Astrocyte (in vitro differentiated cells and primary cell): ENCODE results near the gene TEC. TPM values are rescaled to one million over a fixed set of nuclear protein-coding genes. Genes with fewer than 3 reads are reported as not detected.
A peak's percentile ranks its signal among the peaks of the same experiment; 100 is the strongest.

Experiments
- DNase-seq: peaks from one replicate; pipeline ENCODE4 v3.0.0-alpha.2; 2010; ENCODE audit warnings: low read depth
- FAIRE-seq: peaks from 2 replicates; lab custom pipeline; 2011; peaks lifted over from hg19 to GRCh38; lab: Jason Lieb, UNC
- H2AFZ ChIP-seq: 2 replicates; pipeline ENCODE4 v1.6.0; 2012; ENCODE audit warnings: low read depth, low read length, inconsistent platforms
- H3K27ac ChIP-seq: 2 replicates; pipeline ENCODE4 v1.5.1; 2011; ENCODE audit warnings: low read depth, low read length, inconsistent platforms
- H3K27me3 ChIP-seq: 2 replicates; pipeline ENCODE4 v1.6.0; 2011; ENCODE audit warnings: low read length, inconsistent platforms; ENCODE audit not compliant: insufficient read depth
- H3K36me3 ChIP-seq: 2 replicates; pipeline ENCODE4 v1.5.1; 2011; ENCODE audit warnings: low read length, inconsistent platforms; ENCODE audit not compliant: insufficient read depth
- H3K4me1 ChIP-seq: 2 replicates; pipeline ENCODE4 v1.5.1; 2011; ENCODE audit warnings: low read length, inconsistent platforms; ENCODE audit not compliant: insufficient read depth
- H3K4me2 ChIP-seq: 2 replicates; pipeline ENCODE4 v1.6.0; 2012; ENCODE audit warnings: low read length, inconsistent platforms
- H3K4me3 ChIP-seq: 2 replicates; pipeline ENCODE4 v1.5.1; 2011; ENCODE audit warnings: low read depth, mild to moderate bottlenecking, low read length, inconsistent platforms; ENCODE audit not compliant: insufficient read depth
- H3K79me2 ChIP-seq: 2 replicates; pipeline ENCODE4 v1.6.0; 2012; ENCODE audit warnings: mild to moderate bottlenecking, low read length, inconsistent platforms; ENCODE audit not compliant: insufficient read depth
- H3K9ac ChIP-seq: 2 replicates; pipeline ENCODE4 v1.6.0; 2012; ENCODE audit warnings: mild to moderate bottlenecking, low read length, inconsistent platforms
- H3K9me3 ChIP-seq: 2 replicates; pipeline ENCODE4 v1.5.1; 2012; ENCODE audit warnings: low read depth, mild to moderate bottlenecking, low read length, inconsistent platforms; ENCODE audit not compliant: insufficient read depth
- H4K20me1 ChIP-seq: 2 replicates; pipeline ENCODE4 v1.6.0; 2012; ENCODE audit warnings: low read length, inconsistent platforms; ENCODE audit not compliant: insufficient read depth
- H3K27ac Mint-ChIP-seq: one replicate; pipeline ENCODE4 v1.8.0; 2021; ENCODE audit warnings: mild to moderate bottlenecking, mixed read lengths; ENCODE audit not compliant: unreplicated experiment
- H3K27me3 Mint-ChIP-seq: one replicate; pipeline ENCODE4 v1.8.0; 2021; ENCODE audit warnings: low read depth, mixed read lengths; ENCODE audit not compliant: unreplicated experiment
- H3K36me3 Mint-ChIP-seq: one replicate; pipeline ENCODE4 v1.8.0; 2021; ENCODE audit warnings: low read depth, mixed read lengths; ENCODE audit not compliant: unreplicated experiment
- H3K4me1 Mint-ChIP-seq: one replicate; pipeline ENCODE4 v1.8.0; 2021; ENCODE audit warnings: low read depth, mixed read lengths; ENCODE audit not compliant: unreplicated experiment
- H3K4me3 Mint-ChIP-seq: one replicate; pipeline ENCODE4 v1.8.0; 2021; ENCODE audit warnings: mild to moderate bottlenecking, moderate library complexity, mixed read lengths; ENCODE audit not compliant: unreplicated experiment
- H3K9me3 Mint-ChIP-seq: one replicate; pipeline ENCODE4 v1.8.0; 2021; ENCODE audit warnings: mild to moderate bottlenecking, mixed read lengths; ENCODE audit not compliant: unreplicated experiment
- CTCF ChIP-seq: IDR thresholded peaks from 2 replicates; pipeline ENCODE4 v1.5.1; 2011; ENCODE audit warnings: low read depth, mild to moderate bottlenecking, inconsistent platforms, low read length, moderate library complexity; ENCODE audit not compliant: insufficient read depth
- EZH2 ChIP-seq: IDR thresholded peaks from 2 replicates; pipeline ENCODE4 v1.6.1; 2012; ENCODE audit warnings: mild to moderate bottlenecking, low read length, inconsistent platforms; ENCODE audit not compliant: insufficient read depth
- total RNA-seq: library from RNA; stranded (reverse); gene quantifications from 2 replicates; pipeline ENCODE4 v1.2.1, GENCODE V29; 2021

The TEC gene
- total RNA-seq, 1 donor from 2014 or later: 0.61 TPM

- no peaks in the 10 kb centered on the region for H3K36me3 Mint-ChIP-seq
- H3K79me2 ChIP-seq: no peaks in the 10 kb centered on the region
- H3K9me3 ChIP-seq: no peaks in the 10 kb centered on the region
- H3K9me3 Mint-ChIP-seq: no peaks in the 10 kb centered on the region
- H3K27me3 ChIP-seq: no peaks in the 10 kb centered on the region
- peaks cover 22% of the 10 kb centered on the region for H3K4me1 Mint-ChIP-seq
- TF ChIP-seq EZH2: no peak
- TF ChIP-seq CTCF: no peak
- peaks cover 8% of the 10 kb centered on the region for H3K4me1 ChIP-seq
- no peak overlapping the region for H3K4me3 ChIP-seq
- no peak overlapping the region for H3K9ac ChIP-seq
- H4K20me1 ChIP-seq: no peaks in the 10 kb centered on the region
- FAIRE-seq (no peak), DNase-seq (no peak)
- no peaks in the 10 kb centered on the region for H3K36me3 ChIP-seq
- no peak overlapping the region for H2AFZ ChIP-seq
- H3K4me2 ChIP-seq: no peak overlapping the region
- H3K27me3 Mint-ChIP-seq: no peaks in the 10 kb centered on the region
- no peak overlapping the region for H3K27ac ChIP-seq
- no peak overlapping the region for H3K4me3 Mint-ChIP-seq
- H3K27ac Mint-ChIP-seq: peak overlapping the region; percentile 36
These were observed 140.2 kb downstream of the TEC start for GRCh38 chr4:48129307-48130014.

GRCh38 chr4:48127682-48128404 lies 141.8 kb downstream of the TEC start:
- peaks cover 8% of the 10 kb centered on the region for H3K4me1 ChIP-seq

More at GRCh38 chr4:48127682-48128404, 141.8 kb downstream of the TEC start:
- Histone ChIP-seq H3K4me2 (peak overlapping the region; percentile 77), H3K79me2 (no peaks in the 10 kb centered on the region), H3K4me3 (peak overlapping the region; percentile 31), H2AFZ (peak overlapping the region; percentile 37), H3K9ac (peak overlapping the region; percentile 20), H3K9me3 (no peaks in the 10 kb centered on the region), H3K27ac (peak overlapping the region; percentile 21), H4K20me1 (no peaks in the 10 kb centered on the region), H3K27me3 (no peaks in the 10 kb centered on the region), H3K36me3 (no peaks in the 10 kb centered on the region)
- peak overlapping the region; percentile 95 for H3K27ac Mint-ChIP-seq
- peak overlapping the region; percentile 50 for H3K4me3 Mint-ChIP-seq
- FAIRE-seq (peak; percentile 34), DNase-seq (peak; percentile 98)
- peaks cover 4% of the 10 kb centered on the region for H3K27me3 Mint-ChIP-seq
- TF ChIP-seq EZH2 (no peak), CTCF (peak; percentile 50)
- H3K4me1 Mint-ChIP-seq: peaks cover 22% of the 10 kb centered on the region
- H3K36me3 Mint-ChIP-seq: no peaks in the 10 kb centered on the region
- H3K9me3 Mint-ChIP-seq: peaks cover 3% of the 10 kb centered on the region
